ENCODE results near the gene ZYG11B.
"Not testable (repeated sequence)": the region's sequence is repeated elsewhere in the genome, so short reads cannot be mapped to it uniquely, and the experiment has no call there.

Gene ZYG11B

GRCh38 chr1:52769346-52770033, 43.2 kb downstream of the ZYG11B start:
- in situ Hi-C loops (cut with MboI; ENCODE audit: low pct_unique_long_range_greater_than_20kb, low sequenced_read_pairs, unreplicated experiment) = no loop called here
- TF ChIP-seq, protein P1, sequence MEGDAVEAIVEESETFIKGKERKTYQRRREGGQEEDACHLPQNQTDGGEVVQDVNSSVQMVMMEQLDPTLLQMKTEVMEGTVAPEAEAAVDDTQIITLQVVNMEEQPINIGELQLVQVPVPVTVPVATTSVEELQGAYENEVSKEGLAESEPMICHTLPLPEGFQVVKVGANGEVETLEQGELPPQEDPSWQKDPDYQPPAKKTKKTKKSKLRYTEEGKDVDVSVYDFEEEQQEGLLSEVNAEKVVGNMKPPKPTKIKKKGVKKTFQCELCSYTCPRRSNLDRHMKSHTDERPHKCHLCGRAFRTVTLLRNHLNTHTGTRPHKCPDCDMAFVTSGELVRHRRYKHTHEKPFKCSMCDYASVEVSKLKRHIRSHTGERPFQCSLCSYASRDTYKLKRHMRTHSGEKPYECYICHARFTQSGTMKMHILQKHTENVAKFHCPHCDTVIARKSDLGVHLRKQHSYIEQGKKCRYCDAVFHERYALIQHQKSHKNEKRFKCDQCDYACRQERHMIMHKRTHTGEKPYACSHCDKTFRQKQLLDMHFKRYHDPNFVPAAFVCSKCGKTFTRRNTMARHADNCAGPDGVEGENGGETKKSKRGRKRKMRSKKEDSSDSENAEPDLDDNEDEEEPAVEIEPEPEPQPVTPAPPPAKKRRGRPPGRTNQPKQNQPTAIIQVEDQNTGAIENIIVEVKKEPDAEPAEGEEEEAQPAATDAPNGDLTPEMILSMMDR (IDR thresholded peaks at IDR 0.05; ENCODE audit: extremely low read depth, insufficient read depth, missing control alignments) = no peak
- no peak for DNase-seq (ENCODE audit: low spot score)

DNA sequence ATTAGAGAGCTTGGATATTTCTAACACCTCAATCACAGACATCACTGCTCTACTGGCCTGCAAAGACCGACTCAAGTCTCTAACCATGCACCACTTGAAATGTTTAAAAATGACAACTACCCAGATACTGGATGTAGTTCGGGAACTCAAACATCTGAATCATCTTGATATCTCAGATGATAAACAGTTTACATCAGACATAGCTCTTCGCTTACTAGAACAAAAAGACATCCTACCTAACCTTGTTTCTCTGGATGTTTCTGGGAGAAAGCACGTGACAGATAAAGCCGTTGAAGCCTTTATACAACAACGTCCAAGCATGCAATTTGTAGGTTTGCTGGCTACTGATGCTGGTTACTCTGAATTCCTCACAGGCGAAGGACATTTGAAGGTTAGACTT, 45.1 kb downstream of the ZYG11B start:
- in situ Hi-C loops (cut with MboI; ENCODE audit: low pct_unique_long_range_greater_than_20kb, low sequenced_read_pairs, unreplicated experiment) = no loop called here
- TF ChIP-seq, protein P1 (IDR thresholded peaks at IDR 0.05; ENCODE audit: extremely low read depth, insufficient read depth, missing control alignments) = no peak
- DNase-seq (ENCODE audit: low spot score) = no peak

DNA sequence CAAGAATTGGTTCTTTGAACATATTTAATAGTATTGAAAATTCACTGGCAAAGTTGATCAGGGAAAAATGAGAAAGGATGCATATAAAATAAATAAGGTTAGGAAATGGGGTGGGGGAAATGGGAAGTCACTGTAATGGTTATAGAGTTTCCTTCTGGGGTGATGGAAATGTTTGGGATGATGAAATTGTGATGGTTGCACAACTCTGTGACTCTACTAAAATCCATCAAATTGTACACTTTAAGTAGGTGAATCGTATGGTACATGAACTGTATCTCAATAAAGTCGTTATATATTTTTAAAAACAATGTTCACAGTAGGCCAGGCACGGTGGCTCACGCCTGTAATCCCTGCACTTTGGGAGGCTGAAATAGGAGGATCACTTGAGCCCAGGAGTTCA, 59.9 kb downstream of the ZYG11B start:
- no peak for DNase-seq (ENCODE audit: low spot score)
- in situ Hi-C loops (cut with MboI; ENCODE audit: low pct_unique_long_range_greater_than_20kb, low sequenced_read_pairs, unreplicated experiment) = no loop called here
- TF ChIP-seq, protein P1 (IDR thresholded peaks at IDR 0.05; ENCODE audit: extremely low read depth, insufficient read depth, missing control alignments) = no peak

DNA sequence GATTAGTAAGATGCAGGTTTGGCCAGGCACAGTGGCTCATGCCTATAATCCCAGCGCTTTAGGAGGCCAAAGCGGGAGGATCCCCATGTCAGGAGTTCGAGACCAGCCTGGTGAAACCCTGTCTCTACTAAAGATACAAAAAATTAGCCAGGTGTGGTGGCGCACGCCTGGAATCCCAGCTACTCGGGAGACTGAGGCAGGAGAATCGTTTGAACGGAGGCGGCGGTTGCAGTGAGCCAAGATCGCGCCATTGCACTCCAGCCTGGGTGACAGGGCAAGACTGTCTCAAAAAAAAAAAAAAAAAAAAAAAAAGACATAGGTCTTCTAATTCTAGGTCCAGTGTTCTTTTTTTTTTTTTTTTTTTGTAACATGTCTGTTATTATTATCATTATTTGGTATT, 64.2 kb downstream of the ZYG11B start:
- in situ Hi-C loops (cut with MboI; ENCODE audit: low pct_unique_long_range_greater_than_20kb, low sequenced_read_pairs, unreplicated experiment); DNase-seq (ENCODE audit: low spot score): not testable (repeated sequence)

GRCh38 chr1:52792036-52792435, 65.8 kb downstream of the ZYG11B start:
- TF ChIP-seq, protein P1 (IDR thresholded peaks at IDR 0.05; ENCODE audit: extremely low read depth, insufficient read depth, missing control alignments) = no peak
- DNase-seq (ENCODE audit: low spot score) = no peak
- in situ Hi-C loops (cut with MboI; ENCODE audit: low pct_unique_long_range_greater_than_20kb, low sequenced_read_pairs, unreplicated experiment) = no loop called here

- in situ Hi-C loops (cut with MboI; ENCODE audit: low pct_unique_long_range_greater_than_20kb, low sequenced_read_pairs, unreplicated experiment); DNase-seq (ENCODE audit: low spot score): not testable (repeated sequence)
Measured at GRCh38 chr1:52793717-52794116, 67.5 kb downstream of the ZYG11B start.

GRCh38 chr1:52795464-52795863, 69.2 kb downstream of the ZYG11B start:
- in situ Hi-C loops (cut with MboI; ENCODE audit: low pct_unique_long_range_greater_than_20kb, low sequenced_read_pairs, unreplicated experiment) = no loop called here
- TF ChIP-seq, protein P1 (IDR thresholded peaks at IDR 0.05; ENCODE audit: extremely low read depth, insufficient read depth, missing control alignments) = no peak
- no peak for DNase-seq (ENCODE audit: low spot score)

DNA sequence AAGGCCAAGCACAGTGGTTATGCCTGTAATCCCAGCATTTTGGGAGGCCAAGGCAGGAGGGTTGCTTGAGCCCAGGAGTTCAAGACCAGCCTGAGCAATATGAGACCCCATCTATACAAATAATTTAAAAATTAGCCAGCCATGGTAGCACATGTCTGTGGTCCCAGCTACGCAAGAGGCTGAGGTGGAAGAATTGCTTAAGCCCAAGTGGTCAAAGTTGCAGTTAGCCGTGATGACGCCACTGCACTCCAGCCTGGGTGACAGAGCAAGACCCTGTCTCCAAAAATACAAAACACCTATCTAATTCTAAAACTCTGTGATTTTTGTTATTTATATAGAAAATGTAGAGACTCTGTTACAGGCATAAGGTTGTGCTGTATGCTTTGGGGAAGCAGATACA, 72.1 kb downstream of the ZYG11B start:
- DNase-seq (ENCODE audit: low spot score) = no peak
- in situ Hi-C loops (cut with MboI; ENCODE audit: low pct_unique_long_range_greater_than_20kb, low sequenced_read_pairs, unreplicated experiment) = no loop called here
- TF ChIP-seq, protein P1 (IDR thresholded peaks at IDR 0.05; ENCODE audit: extremely low read depth, insufficient read depth, missing control alignments) = no peak
